NCI-H524 (cell line): Measurements from ENCODE around the gene PLD2.
"Not testable (repeated sequence)": the region's sequence is repeated elsewhere in the genome, so short reads cannot be mapped to it uniquely, and the experiment has no call there.

ENCODE experiments used
- DNase-seq, 2 experiments: peaks; one replicate each; lab custom pipeline; 2025; lab: John Stamatoyannopoulos, UW

PLD2 gene

GRCh38 chr17:4790705-4791088, 16.3 kb upstream of the PLD2 start:
- DNase-seq, result no peak

GRCh38 chr17:4795168-4795567, 11.8 kb upstream of the PLD2 start:
- DNase-seq, result no peak

GRCh38 chr17:4796552-4796920, 10.4 kb upstream of the PLD2 start:
- DNase-seq, result peak in 1 of 2 experiments; percentile 8

- DNase-seq, result no peak
Observed at GRCh38 chr17:4800462-4801196, 6.3 kb upstream of the PLD2 start.

- DNase-seq, result no peak
Observed at GRCh38 chr17:4802228-4802627, 4.7 kb upstream of the PLD2 start, which contains the start of gene C17orf114. Gene C17orf114 (minus strand): TSS chr17:4802328.

DNA sequence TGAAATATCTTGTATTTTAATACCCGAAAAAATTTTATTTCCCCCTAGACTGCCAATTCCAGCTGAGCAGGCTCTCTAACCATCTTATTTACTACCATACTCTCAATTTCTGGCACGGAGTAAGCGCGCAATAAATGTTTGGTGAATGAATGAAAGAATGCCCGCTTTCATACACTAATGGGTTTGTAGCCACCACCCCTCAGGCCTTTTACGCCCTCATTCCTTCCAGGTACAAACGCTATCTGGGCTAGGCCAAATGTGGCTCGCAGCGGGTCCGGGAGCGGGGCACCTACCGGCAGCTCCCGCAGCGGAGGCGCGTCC, 536 bp upstream of the PLD2 start:
- DNase-seq, result peak in 1 of 2 experiments; percentile 18

- no peak for DNase-seq
Observed at GRCh38 chr17:4807605-4808377, 839 bp downstream of the PLD2 start.

DNA sequence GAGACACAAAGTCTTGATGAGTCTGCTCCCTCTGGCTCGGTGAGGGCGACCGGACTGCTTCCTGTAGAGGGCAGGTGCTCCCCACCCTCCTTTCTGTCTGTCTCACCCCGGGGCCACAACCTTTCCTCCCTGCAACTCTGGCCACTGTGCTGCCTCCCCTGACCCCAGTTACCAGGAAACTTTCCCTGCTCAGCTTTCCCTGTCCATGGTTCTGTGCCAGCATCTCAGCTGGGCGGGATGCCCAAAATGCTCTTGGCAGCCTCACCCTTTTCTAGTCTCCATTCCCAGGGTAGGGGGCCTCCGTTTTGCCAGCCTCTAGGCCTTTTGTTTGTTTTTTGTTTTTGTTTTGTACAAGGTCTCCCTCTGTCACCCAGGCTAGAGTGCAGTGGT, 1.4 kb downstream of the PLD2 start:
- DNase-seq, result no peak

DNA sequence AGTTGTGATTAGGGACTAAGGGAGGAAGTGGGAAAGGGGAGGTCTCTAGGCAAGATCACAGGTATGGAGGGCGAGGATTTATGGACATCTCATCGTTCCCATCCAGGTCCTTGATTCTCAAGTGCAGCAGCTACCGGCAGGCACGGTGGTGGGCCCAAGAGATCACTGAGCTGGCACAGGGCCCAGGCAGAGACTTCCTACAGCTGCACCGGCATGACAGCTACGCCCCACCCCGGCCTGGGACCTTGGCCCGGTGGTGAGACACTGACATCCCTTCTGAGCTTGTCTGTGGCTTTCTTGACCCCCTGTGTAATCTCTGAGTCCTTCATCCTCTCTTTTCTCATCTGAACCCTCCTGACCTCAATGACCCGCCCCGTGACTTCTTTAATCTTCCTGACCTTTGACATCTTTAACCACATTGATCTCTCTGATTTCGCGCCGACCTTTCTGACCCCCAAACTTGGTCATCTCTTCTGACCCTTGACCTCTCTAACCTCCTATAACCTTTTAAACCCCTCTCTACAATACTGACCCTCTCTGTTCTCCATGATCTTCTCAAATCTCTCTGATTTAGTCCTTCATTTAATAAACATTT, 3.8 kb downstream of the PLD2 start:
- no peak for DNase-seq

DNA sequence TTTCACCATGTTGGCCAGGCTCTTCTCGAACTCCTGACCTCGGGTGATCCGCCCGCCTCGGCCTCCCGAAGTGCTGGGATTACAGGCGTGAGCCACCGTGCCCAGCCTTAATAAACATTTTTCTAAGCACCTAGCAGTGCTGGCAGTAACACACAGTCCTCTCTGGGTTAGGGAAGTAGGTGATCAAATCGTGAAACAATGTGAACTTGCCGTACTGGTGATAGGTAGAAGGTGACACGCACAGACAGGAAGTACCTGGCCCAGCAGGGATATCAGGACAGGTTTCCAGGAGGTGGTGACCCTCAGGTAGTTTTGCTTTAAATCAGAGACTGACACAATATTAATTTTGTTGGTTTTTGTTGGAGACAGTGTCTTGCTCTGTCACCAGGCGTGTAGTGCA, 4.5 kb downstream of the PLD2 start:
- DNase-seq, result no peak

DNA sequence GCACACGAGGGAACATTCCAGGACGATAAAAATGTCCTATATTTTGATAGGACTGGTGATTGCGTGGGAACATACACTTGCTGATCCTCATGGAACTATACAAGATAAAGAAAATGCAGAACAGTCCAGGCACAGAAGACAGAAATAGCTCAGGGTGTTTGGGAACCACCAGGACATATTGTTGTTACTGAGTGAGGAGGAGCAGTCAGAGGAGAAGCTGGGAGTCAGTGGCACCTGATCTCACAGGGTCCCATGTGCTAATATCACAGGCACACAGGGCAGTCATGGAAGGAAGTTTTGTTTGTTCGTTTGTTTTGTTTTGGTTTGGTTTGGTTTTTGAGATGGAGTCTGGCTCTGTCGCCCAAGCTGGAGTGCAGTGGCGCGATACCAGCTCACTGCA, 5.7 kb downstream of the PLD2 start:
- DNase-seq, result no peak

DNA sequence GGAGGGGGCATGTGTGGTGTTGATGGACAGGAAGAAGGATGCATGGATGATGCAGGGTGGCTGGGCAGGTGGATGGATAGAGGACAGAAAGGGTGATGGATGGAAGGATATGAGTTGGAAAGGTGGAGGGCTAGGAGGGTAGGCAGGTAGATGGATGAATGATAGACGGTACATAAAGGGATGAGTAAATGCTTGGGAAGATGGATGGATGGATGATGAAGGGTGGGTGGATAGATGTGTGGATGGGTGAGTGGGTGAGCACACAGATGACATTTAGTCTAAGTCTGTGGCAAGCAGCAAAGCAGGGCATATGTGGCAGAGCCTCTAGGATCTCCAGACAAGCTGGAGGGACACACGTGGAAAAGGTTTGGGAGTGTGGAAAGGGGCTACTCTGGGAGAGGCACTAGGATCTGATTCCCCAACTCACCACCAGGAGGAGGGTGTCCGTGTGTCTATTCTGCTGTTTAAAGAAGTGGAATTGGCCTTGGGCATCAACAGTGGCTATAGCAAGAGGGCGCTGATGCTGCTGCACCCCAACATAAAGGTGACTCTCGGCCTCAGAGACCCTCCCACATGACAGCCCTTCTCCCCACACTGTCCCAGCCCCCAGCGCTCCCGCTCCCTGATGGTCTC, 8.2 kb downstream of the PLD2 start:
- DNase-seq, result no peak

DNA sequence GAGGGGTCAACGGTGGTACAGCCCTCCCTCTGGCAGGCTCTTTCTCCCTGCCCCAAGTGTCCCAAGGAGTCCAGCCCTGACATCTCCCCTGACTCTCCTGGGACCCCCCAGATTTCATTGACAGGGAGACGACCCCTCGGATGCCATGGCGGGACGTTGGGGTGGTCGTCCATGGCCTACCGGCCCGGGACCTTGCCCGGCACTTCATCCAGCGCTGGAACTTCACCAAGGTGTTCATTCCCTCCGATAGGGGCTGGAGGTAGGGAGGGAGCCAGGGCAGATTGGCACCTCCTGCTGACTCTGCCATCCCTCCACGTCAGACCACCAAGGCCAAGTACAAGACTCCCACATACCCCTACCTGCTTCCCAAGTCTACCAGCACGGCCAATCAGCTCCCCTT, 9.9 kb downstream of the PLD2 start:
- no peak for DNase-seq

- no peak for DNase-seq
Observed at GRCh38 chr17:4818276-4818675, 11.3 kb downstream of the PLD2 start.

- no peak for DNase-seq
Observed at GRCh38 chr17:4822835-4823234, 15.9 kb downstream of the PLD2 start.

DNA sequence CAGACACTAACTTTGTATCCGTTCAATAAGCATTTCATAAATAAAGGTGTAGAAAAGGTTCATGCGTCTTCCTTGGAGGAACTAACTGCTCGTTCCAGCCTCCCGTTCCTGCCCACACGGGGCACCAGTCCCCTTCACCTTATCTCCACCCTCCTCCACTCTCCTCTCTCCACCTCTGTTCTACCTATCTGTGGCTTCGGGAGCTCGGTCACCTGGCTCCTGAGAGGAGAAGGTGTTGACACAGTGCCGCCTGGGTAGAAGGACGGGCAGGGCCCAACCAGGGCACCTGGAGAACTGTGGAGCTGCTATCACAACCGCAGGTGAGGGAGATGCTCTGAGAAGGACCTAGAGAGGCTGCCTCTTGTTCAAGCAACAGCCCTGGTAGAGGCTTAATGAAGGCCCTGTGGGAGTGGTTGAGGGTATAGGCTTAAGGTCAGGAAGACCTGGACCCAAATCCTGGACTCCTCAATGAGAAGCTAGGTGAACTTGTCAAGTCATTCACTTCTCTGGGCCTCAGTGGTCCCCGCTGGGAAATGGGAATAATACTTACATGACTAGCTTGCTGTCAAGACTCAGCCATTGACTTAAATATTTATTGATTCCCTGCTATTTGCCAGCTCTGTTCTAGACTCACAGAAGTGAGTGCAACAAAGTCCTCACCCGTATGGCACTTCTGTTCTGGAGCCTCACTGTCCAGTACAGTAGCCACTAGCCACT, 16.6 kb downstream of the PLD2 start:
- no peak for DNase-seq

DNA sequence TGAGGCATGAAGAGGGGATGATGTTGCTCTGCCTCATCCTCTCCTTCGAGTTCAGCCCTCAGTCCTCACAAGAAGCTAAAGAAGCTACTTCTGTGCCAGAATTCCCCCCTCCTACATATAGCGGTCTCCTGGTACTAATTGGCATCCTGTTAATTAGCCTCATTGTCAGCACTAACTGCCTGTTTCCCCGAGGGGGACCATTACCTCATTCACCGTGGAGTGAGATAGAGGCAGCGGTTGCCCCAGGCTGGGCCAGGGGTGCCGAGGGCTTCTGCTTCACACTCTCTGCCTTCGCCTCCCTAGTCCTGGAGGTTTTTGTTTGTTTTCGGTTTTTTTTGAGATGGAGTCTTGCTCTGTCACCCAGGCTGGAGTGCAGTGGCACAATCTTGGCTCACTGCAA, 20.4 kb downstream of the PLD2 start:
- DNase-seq, result no peak

DNA sequence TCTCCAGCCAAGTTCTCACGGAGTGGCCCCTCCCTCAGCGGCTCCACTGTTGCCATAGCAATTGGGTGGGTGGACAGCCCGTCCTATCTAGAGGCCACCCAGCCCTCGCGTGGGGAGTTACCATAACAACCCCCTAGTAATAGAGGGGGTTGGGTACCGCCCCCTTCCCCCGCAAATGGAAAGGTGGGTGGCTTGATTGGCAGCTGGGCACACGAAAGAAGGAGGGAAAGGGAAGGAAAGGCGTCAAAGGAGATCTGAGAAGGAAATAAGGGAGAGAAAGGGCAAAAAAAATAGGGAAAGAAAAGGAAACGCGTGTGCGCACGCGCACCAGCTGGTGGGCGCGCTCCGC, 25.9 kb downstream of the PLD2 start:
- not testable (repeated sequence) for DNase-seq

DNA sequence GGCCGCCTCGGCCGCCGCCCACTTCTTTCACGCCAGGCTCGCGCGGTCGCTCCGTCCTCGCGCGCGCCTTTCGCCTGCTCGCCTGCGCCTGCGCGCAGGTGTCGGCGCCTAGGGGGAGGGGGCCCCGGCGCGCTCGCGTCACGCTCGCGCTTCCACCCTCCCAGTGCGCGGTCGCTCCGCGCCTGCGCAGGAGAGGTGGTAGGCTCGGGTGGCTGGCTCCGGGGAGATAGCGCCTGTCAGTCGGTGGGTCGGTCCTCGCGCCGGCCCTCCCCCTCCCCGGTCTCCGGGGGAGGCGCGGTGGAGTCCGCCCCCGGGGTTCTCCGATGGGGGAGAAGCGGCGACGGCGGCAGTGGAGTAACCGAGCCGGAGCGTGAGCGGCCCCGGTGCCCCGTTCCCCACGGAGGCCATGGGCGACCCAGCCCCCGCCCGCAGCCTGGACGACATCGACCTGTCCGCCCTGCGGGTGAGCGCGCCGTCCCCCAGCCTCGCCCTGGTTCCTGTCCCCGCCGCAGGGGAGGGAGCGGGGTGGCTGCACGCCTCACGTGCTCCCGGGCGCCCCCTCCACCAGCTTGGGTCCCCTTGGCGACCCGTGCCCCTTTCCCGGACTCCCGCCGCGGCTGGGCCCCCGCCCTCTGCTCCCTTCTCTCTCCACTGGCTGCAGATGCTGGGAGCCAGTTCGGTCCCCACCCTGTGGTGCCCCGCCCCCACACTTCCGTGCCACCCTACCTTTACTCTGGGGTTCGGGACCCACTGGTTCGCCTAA, 26.4 kb downstream of the PLD2 start, which contains the start of gene MINK1:
Gene MINK1 (plus strand): TSS at position 163 of the 763 bp plus-strand sequence. CDS start 244 bp downstream, at position 407.
- DNase-seq, result peak; percentile 86 to 92

- peak in 1 of 2 experiments; percentile 33 for DNase-seq
Observed at GRCh38 chr17:4833941-4834680, 27.2 kb downstream of the PLD2 start.

- no peak for DNase-seq
Observed at GRCh38 chr17:4834681-4835020, 27.7 kb downstream of the PLD2 start.
